Panc1 (cell line): Measurements from ENCODE around the gene COL5A1. TPM values are rescaled to one million over a fixed set of nuclear protein-coding genes. Genes with fewer than 3 reads are reported as not detected.

ENCODE experiments used
- ATAC-seq: fragments of 200-7000 bp; cut with Tn5 transposase; 2 replicates; pipeline ENCODE4 v1.9.1; 2020; ENCODE audit warnings: mild to moderate bottlenecking, moderate library complexity
- BruUV-seq: library from RNA; stranded (reverse); fragments of 400-500 nt; replicated peaks from 2 replicates; lab custom pipeline; 2021; lab: Mats Ljungman, UMichigan
- CTCF ChIA-PET: fragments of 300-600 bp; sonication (Branson Sonifier 250); formaldehyde crosslinking; loops from one replicate; lab custom pipeline; 2022; ENCODE audit warnings: antibody characterized with exemption; lab: Charles Lee
- POLR2A ChIA-PET: fragments of 300-600 bp; sonication (Branson Sonifier 250); formaldehyde crosslinking; loops from one replicate; lab custom pipeline; 2022; ENCODE audit warnings: antibody characterized with exemption; lab: Charles Lee
- DNase-seq: peaks from one replicate; pipeline ENCODE4 v3.0.0-alpha.2; 2010; ENCODE audit warnings: low read depth, low spot score
- H3K27ac ChIP-seq: 2 replicates; pipeline ENCODE4 v1.5.1; 2011; ENCODE audit warnings: mild to moderate bottlenecking, low read length, inconsistent platforms
- H3K27me3 ChIP-seq: fragments of 200-500 bp; sonication (Bioruptor generic); 2 replicates; pipeline ENCODE4 v1.6.0; 2014; ENCODE audit warnings: low read length, inconsistent platforms; ENCODE audit not compliant: control insufficient read depth, insufficient read depth
- H3K36me3 ChIP-seq: fragments of 200-500 bp; sonication (Bioruptor generic); 2 replicates; pipeline ENCODE4 v1.5.1; 2014; ENCODE audit warnings: inconsistent platforms, mild to moderate bottlenecking, low read length, moderate library complexity; ENCODE audit not compliant: control insufficient read depth, insufficient read depth
- H3K4me1 ChIP-seq: 2 replicates; pipeline ENCODE4 v1.5.1; 2011; ENCODE audit warnings: inconsistent platforms, mild to moderate bottlenecking, low read length, moderate library complexity; ENCODE audit not compliant: control insufficient read depth, insufficient read depth
- H3K4me3 ChIP-seq, 2 experiments: 2 replicates each; pipeline ENCODE4 v1.5.1; 2011 to 2012; ENCODE audit warnings: low read depth in 2 of 2, low read length in 2 of 2, mild to moderate bottlenecking in 2 of 2, inconsistent platforms in 1 of 2, moderate library complexity in 1 of 2
- H3K9me3 ChIP-seq: fragments of 200-500 bp; sonication (Bioruptor generic); 2 replicates; pipeline ENCODE4 v1.5.1; 2014; ENCODE audit warnings: low read depth, mild to moderate bottlenecking, inconsistent platforms, low read length, moderate library complexity; ENCODE audit not compliant: control insufficient read depth, insufficient read depth
- POLR2AphosphoS5 ChIP-seq: IDR thresholded peaks from 2 replicates; pipeline ENCODE4 v1.6.1; 2012; ENCODE audit warnings: mild to moderate bottlenecking, low read depth, low read length, moderate library complexity
- REST ChIP-seq, 2 experiments: IDR thresholded peaks; 2 replicates each; pipeline ENCODE4 v1.6.1; 2011 to 2012; ENCODE audit warnings: low read depth in 2 of 2, control low read depth in 1 of 2, low read length in 1 of 2, mild to moderate bottlenecking in 1 of 2, moderate library complexity in 1 of 2; ENCODE audit not compliant: insufficient read depth in 1 of 2
- SIN3A ChIP-seq: IDR thresholded peaks from 2 replicates; pipeline ENCODE4 v1.6.1; 2012; ENCODE audit warnings: low read depth, mild to moderate bottlenecking, low read length, moderate library complexity, borderline replicate concordance; ENCODE audit not compliant: insufficient read depth
- TCF7L2 ChIP-seq: IDR thresholded peaks from 2 replicates; pipeline ENCODE4 v1.6.1; 2011; ENCODE audit warnings: mild to moderate bottlenecking, low read depth, low read length, inconsistent platforms
- in situ Hi-C: cut with HindIII; loops from 2 replicates; pipeline ENCODE4 v1.10.0; 2016; ENCODE audit warnings: low sequenced_read_pairs, low pct_unique_long_range_greater_than_20kb
- intact Hi-C: fragments of 100-400 bp; cut with micrococcal nuclease; formaldehyde crosslinking; loops from one replicate; pipeline ENCODE4 v1.10.0; 2022; ENCODE audit not compliant: unreplicated experiment
- total RNA-seq: library from RNA; stranded (reverse); gene quantifications from one replicate; pipeline ENCODE4 v1.2.1, GENCODE V29; 2021; ENCODE audit not compliant: unreplicated experiment
- TF ChIP-seq, protein P1 (sequence below): fragments of 450-650 bp; IDR thresholded peaks from 2 replicates; pipeline ENCODE4 v1.5.1; 2017; ENCODE audit warnings: mild to moderate bottlenecking

COL5A1 gene
- total RNA-seq, 1 experiment from 2014 or later: 5.7 TPM

DNA sequence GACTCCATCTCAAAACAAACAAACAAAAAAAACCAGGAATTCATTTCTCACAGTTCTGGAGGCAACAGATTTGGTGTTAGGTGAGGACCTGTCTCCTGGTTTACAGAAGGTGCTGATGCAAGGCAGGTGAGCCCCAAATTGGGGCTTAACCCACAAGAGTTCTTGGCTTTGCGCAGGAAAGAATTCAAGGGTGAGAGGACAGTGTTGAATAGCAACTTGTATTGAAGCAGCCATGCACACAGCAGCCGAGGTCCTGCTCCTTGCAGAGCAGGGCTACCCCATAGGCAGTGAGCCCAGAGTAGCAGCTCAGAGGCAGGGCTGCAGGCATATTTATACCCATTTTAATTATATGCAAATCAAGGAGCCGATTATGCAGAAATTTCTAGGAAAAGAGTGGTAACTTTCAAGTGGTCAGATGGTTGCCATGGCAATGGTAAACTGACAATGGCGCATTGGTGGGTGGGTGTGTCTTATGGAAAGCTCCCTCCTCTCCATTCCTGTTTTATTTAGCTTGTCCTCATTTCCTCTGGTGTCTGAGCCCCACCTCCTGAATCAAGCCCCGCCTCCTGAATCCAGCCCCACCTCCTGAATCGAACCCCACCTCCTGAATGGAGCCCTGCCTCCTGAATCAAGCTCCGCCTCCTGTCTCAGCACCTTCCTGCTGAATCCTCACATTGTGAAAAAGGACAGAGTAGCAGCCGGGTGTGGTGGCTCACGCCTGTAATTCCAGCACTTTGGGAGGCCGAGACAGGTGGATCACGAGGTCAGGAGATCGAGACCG, 34.5 kb upstream of the COL5A1 start:
- in situ Hi-C loops (no loop called here), intact Hi-C loops (no loop called here)
- BruUV-seq: no TSS peak
- CTCF ChIA-PET: no interaction called here
- Histone ChIP-seq H3K9me3 (peaks cover 4% of the 10 kb centered on the region; the same call in 1 of the 2 replicates), H3K36me3 (no peaks in the 10 kb centered on the region), H3K27ac (no peak overlapping the region), H3K27me3 (no peaks in the 10 kb centered on the region), H3K4me1 (no peaks in the 10 kb centered on the region), H3K4me3 (no peak overlapping the region)
- DNase-seq (no peak), ATAC-seq (no peak)
- TF ChIP-seq, protein P1, sequence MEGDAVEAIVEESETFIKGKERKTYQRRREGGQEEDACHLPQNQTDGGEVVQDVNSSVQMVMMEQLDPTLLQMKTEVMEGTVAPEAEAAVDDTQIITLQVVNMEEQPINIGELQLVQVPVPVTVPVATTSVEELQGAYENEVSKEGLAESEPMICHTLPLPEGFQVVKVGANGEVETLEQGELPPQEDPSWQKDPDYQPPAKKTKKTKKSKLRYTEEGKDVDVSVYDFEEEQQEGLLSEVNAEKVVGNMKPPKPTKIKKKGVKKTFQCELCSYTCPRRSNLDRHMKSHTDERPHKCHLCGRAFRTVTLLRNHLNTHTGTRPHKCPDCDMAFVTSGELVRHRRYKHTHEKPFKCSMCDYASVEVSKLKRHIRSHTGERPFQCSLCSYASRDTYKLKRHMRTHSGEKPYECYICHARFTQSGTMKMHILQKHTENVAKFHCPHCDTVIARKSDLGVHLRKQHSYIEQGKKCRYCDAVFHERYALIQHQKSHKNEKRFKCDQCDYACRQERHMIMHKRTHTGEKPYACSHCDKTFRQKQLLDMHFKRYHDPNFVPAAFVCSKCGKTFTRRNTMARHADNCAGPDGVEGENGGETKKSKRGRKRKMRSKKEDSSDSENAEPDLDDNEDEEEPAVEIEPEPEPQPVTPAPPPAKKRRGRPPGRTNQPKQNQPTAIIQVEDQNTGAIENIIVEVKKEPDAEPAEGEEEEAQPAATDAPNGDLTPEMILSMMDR: no peak
- TF ChIP-seq SIN3A: no peak
- no peak for TF ChIP-seq REST (IDR thresholded peaks at IDR 0.05; ENCODE audit: insufficient read depth in 1 of 2, low read depth in 2 of 2, low read length in 1 of 2)
- no peak for TF ChIP-seq TCF7L2
- no peak for TF ChIP-seq POLR2AphosphoS5
- POLR2A ChIA-PET: no interaction called here

DNA sequence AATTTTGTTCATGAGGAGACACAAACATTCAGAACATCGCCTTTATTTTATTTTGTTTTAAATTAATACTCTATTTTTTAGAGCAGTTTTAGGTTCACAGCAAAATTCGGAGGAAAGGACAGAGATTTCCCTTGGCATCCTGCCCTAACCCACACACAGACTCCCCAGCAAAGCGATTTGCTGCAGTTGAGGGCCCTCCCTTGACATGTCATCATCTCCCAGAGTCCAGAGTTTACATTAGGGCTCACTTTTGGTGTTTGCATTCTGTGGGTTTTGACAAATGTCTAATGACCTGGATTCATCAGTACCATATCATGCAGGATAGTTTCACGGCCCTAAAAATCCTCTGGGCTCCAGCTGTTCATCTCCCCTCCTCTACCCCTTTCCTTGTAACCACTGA, 33.6 kb upstream of the COL5A1 start:
- Histone ChIP-seq H3K36me3 (no peaks in the 10 kb centered on the region), H3K4me1 (no peaks in the 10 kb centered on the region), H3K27me3 (no peaks in the 10 kb centered on the region), H3K4me3 (no peak overlapping the region), H3K27ac (no peak overlapping the region), H3K9me3 (peaks cover 8% of the 10 kb centered on the region; the same call in 1 of the 2 replicates)
- POLR2A ChIA-PET: no interaction called here
- BruUV-seq: no TSS peak
- TF ChIP-seq POLR2AphosphoS5 (no peak), TCF7L2 (no peak), REST (IDR thresholded peaks at IDR 0.05; ENCODE audit: insufficient read depth in 1 of 2, low read depth in 2 of 2, low read length in 1 of 2) (no peak), SIN3A (no peak)
- TF ChIP-seq, protein P1: no peak
- in situ Hi-C loops: no loop called here
- intact Hi-C loops: no loop called here
- DNase-seq (no peak), ATAC-seq (no peak)
- CTCF ChIA-PET: no interaction called here
